Measurements from ENCODE around the gene TXNDC11. TPM values are rescaled to one million over a fixed set of nuclear protein-coding genes. Genes with fewer than 3 reads are reported as not detected.
A peak's percentile ranks its signal among the peaks of the same experiment; 100 is the strongest.

TXNDC11 gene
- polyA plus RNA-seq, 1 donor (not counting 4 experiments of a cell fraction or from before 2014, with no cell fraction given), result 35.9 TPM

DNA sequence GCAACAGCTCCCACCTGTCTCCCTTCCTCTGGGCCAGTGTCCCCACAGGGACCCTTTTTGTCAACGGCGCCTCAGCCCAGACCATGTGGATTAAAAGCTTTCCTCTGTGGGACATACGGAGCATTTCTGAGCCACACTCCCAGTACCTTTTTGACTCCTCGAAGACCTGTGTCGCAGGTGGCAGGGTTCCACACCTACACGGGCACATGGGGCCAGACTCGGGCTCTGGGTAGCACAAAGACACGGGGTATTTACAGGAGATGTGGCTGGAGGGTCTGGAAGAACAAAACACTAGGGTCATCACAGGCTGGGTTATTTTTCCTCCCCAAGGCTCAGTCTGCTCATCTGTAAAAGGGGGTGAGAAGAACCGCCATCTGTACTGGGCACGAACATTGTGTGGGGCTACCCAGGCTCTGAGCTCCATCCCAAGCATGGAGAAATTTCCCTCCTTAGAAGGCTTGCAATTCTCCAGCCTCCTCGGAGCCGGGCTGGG lies 106.9 kb downstream of the TXNDC11 start:
- peak overlapping the region; percentile 64 for H3K27ac ChIP-seq (ENCODE audit: control insufficient read depth, insufficient read depth, low read length)
- DNase-seq (ENCODE audit: low read depth, low spot score), result no peak
- no peaks in the 10 kb centered on the region for H3K9me3 ChIP-seq (ENCODE audit: control insufficient read depth, low read depth, low read length)
- H3K4me1 ChIP-seq (ENCODE audit: control insufficient read depth, extremely low read depth, insufficient read depth, low read length), result peaks cover 17% of the 10 kb centered on the region
- peak overlapping the region; percentile 59 for H3K9ac ChIP-seq (ENCODE audit: control insufficient read depth, extremely low read depth, insufficient read depth, low read length)
- no peak for FAIRE-seq
- peak overlapping the region in 2 of 3 experiments; percentile 38 to 65 for H3K4me3 ChIP-seq (ENCODE audit: control insufficient read depth in 2 of 3, extremely low read depth in 1 of 3, insufficient read depth in 2 of 3, low read depth in 1 of 3, low read length in 3 of 3)
- TF ChIP-seq, protein P1, sequence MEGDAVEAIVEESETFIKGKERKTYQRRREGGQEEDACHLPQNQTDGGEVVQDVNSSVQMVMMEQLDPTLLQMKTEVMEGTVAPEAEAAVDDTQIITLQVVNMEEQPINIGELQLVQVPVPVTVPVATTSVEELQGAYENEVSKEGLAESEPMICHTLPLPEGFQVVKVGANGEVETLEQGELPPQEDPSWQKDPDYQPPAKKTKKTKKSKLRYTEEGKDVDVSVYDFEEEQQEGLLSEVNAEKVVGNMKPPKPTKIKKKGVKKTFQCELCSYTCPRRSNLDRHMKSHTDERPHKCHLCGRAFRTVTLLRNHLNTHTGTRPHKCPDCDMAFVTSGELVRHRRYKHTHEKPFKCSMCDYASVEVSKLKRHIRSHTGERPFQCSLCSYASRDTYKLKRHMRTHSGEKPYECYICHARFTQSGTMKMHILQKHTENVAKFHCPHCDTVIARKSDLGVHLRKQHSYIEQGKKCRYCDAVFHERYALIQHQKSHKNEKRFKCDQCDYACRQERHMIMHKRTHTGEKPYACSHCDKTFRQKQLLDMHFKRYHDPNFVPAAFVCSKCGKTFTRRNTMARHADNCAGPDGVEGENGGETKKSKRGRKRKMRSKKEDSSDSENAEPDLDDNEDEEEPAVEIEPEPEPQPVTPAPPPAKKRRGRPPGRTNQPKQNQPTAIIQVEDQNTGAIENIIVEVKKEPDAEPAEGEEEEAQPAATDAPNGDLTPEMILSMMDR (optimal IDR thresholded peaks at IDR 0.05 in 1 of 3, IDR thresholded peaks at IDR 0.05 in 1 of 3, conservative IDR thresholded peaks at IDR 0.05 in 1 of 3; ENCODE audit: extremely low read depth in 1 of 3, insufficient read depth in 2 of 3, low read length in 3 of 3), result no peak
- no peak for TF ChIP-seq EZH2 (IDR thresholded peaks at IDR 0.05; ENCODE audit: low read length)
- no peaks in the 10 kb centered on the region for H3K79me2 ChIP-seq (ENCODE audit: control insufficient read depth, insufficient read depth, low read length)
- H3K27me3 ChIP-seq (ENCODE audit: control insufficient read depth, extremely low read depth, insufficient read depth, low read length), result no peaks in the 10 kb centered on the region
- H3K4me2 ChIP-seq (ENCODE audit: control insufficient read depth, extremely low read depth, insufficient read depth, low read depth, low read length), result peak overlapping the region; percentile 83
- peak overlapping the region; percentile 83 for H2AFZ ChIP-seq (ENCODE audit: control insufficient read depth, low read length)
- H4K20me1 ChIP-seq (ENCODE audit: control insufficient read depth, extremely low read depth, insufficient read depth, low read length), result no peaks in the 10 kb centered on the region
- H3K9me1 ChIP-seq (ENCODE audit: control insufficient read depth, extremely low read depth, insufficient read depth, low read length), result no peaks in the 10 kb centered on the region
- no peaks in the 10 kb centered on the region for H3K36me3 ChIP-seq (ENCODE audit: control insufficient read depth in 2 of 2, extremely low read depth in 1 of 2, insufficient read depth in 2 of 2, low read length in 2 of 2)
- dilution Hi-C loops (cut with MboI; ENCODE audit: extremely low pct_ligation_motif_present, low sequenced_read_pairs), result no loop called here

DNA sequence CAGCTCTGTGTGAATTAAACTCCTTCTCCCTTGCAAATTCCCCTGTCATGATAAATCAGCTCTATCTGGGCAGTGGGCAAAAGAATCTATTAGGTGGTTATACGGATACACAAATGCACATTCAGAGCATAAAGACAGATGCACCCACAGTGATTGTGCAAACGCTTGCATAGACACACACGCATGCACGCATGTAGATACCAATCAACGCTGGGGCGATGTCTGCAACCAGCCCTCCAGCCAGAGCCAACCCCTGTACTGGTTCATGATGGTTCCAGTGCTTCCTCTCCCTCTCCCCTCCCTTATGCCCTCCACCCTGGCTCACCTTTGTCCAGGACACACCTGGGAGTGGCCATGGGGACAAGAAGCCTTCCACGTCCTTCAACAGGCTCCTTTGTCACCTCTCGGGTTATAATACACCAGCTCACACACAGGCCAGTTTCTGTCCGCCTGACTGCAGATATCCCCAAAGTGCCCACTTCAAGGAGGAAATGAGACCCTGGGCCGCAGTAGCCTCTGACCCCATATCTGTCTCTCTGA lies 107.5 kb downstream of the TXNDC11 start:
- H3K9ac ChIP-seq (ENCODE audit: control insufficient read depth, extremely low read depth, insufficient read depth, low read length), result no peak overlapping the region
- H3K9me3 ChIP-seq (ENCODE audit: control insufficient read depth, low read depth, low read length), result no peaks in the 10 kb centered on the region
- DNase-seq (ENCODE audit: low read depth, low spot score) (no peak), FAIRE-seq (no peak)
- TF ChIP-seq EZH2 (IDR thresholded peaks at IDR 0.05; ENCODE audit: low read length), result no peak
- TF ChIP-seq, protein P1 (optimal IDR thresholded peaks at IDR 0.05 in 1 of 3, IDR thresholded peaks at IDR 0.05 in 1 of 3, conservative IDR thresholded peaks at IDR 0.05 in 1 of 3; ENCODE audit: extremely low read depth in 1 of 3, insufficient read depth in 2 of 3, low read length in 3 of 3), result no peak
- H3K36me3 ChIP-seq (ENCODE audit: control insufficient read depth in 2 of 2, extremely low read depth in 1 of 2, insufficient read depth in 2 of 2, low read length in 2 of 2), result no peaks in the 10 kb centered on the region
- H3K4me3 ChIP-seq (ENCODE audit: control insufficient read depth in 2 of 3, extremely low read depth in 1 of 3, insufficient read depth in 2 of 3, low read depth in 1 of 3, low read length in 3 of 3), result no peak overlapping the region
- H2AFZ ChIP-seq (ENCODE audit: control insufficient read depth, low read length), result no peak overlapping the region
- no peaks in the 10 kb centered on the region for H3K79me2 ChIP-seq (ENCODE audit: control insufficient read depth, insufficient read depth, low read length)
- no peaks in the 10 kb centered on the region for H3K9me1 ChIP-seq (ENCODE audit: control insufficient read depth, extremely low read depth, insufficient read depth, low read length)
- no peaks in the 10 kb centered on the region for H3K27me3 ChIP-seq (ENCODE audit: control insufficient read depth, extremely low read depth, insufficient read depth, low read length)
- H4K20me1 ChIP-seq (ENCODE audit: control insufficient read depth, extremely low read depth, insufficient read depth, low read length), result no peaks in the 10 kb centered on the region
- peaks cover 14% of the 10 kb centered on the region for H3K4me1 ChIP-seq (ENCODE audit: control insufficient read depth, extremely low read depth, insufficient read depth, low read length)
- dilution Hi-C loops (cut with MboI; ENCODE audit: extremely low pct_ligation_motif_present, low sequenced_read_pairs), result no loop called here
- no peak overlapping the region for H3K27ac ChIP-seq (ENCODE audit: control insufficient read depth, insufficient read depth, low read length)
- H3K4me2 ChIP-seq (ENCODE audit: control insufficient read depth, extremely low read depth, insufficient read depth, low read depth, low read length), result no peak overlapping the region
